Common myeloid progenitor, CD34-positive (primary cell): ENCODE data around the gene APOA4.

Experiments used
- CTCF ChIA-PET: fragments of 350-600 bp; sonication (Branson Sonifier 250); formaldehyde crosslinking; loops from one replicate; lab custom pipeline; 2021; ENCODE audit warnings: antibody characterized with exemption; lab: Charles Lee
- POLR2A ChIA-PET: fragments of 350-600 bp; sonication (Branson Sonifier 250); formaldehyde crosslinking; loops from one replicate; lab custom pipeline; 2021; ENCODE audit warnings: antibody characterized with exemption; lab: Charles Lee
- DNase-seq, 3 donors: peaks; one replicate each; pipeline versions ENCODE4 v3.0.0 to v3.0.0-alpha.2; 2013
- H3K27ac ChIP-seq, 2 experiments: 1 replicate in 1 of 2; 2 replicates in 1 of 2; pipeline ENCODE4 v1.7.0; 2013; ENCODE audit warnings: inconsistent platforms in 2 of 2, low read length in 2 of 2, mild to moderate bottlenecking in 2 of 2, low read depth in 1 of 2, moderate library complexity in 1 of 2; ENCODE audit not compliant: severe bottlenecking in 2 of 2, insufficient read depth in 1 of 2, poor library complexity in 1 of 2
- H3K27me3 ChIP-seq, 5 experiments: replicated peaks in 2 of 5; 1 replicate in 3 of 5; 2 replicates in 2 of 5; pipeline versions ENCODE4 v1.6.1 to v1.7.0; 2013; ENCODE audit warnings: low read length in 4 of 5, mild to moderate bottlenecking in 2 of 5, moderate library complexity in 2 of 5, inconsistent platforms in 1 of 5; ENCODE audit not compliant: insufficient read depth in 5 of 5, control insufficient read depth in 4 of 5
- H3K36me3 ChIP-seq, 4 experiments: 1 replicate in 2 of 4; 2 replicates in 2 of 4; pipeline versions ENCODE4 v1.6.1 to v1.7.0; 2013; ENCODE audit warnings: low read length in 3 of 4, control low read depth in 1 of 4, mild to moderate bottlenecking in 1 of 4; ENCODE audit not compliant: control insufficient read depth in 4 of 4, insufficient read depth in 4 of 4
- H3K4me1 ChIP-seq, 4 experiments: 1 replicate in 3 of 4; 2 replicates in 1 of 4; pipeline versions ENCODE4 v1.6.1 to v1.7.1; 2013; ENCODE audit warnings: low read length in 3 of 4, mild to moderate bottlenecking in 3 of 4, control low read depth in 1 of 4, inconsistent platforms in 1 of 4, moderate library complexity in 1 of 4; ENCODE audit not compliant: control insufficient read depth in 4 of 4, insufficient read depth in 4 of 4; ENCODE audit errors: control extremely low read depth in 1 of 4
- H3K4me3 ChIP-seq, 7 experiments: 1 replicate in 4 of 7; 2 replicates in 3 of 7; pipeline versions ENCODE4 v1.5.1 to v1.7.0; 2013; ENCODE audit warnings: mild to moderate bottlenecking in 7 of 7, low read length in 6 of 7, moderate library complexity in 6 of 7, inconsistent platforms in 2 of 7, low read depth in 2 of 7, control low read depth in 1 of 7; ENCODE audit not compliant: insufficient read depth in 4 of 7, control insufficient read depth in 1 of 7; ENCODE audit errors: extremely low read depth in 1 of 7
- H3K9me3 ChIP-seq, 5 experiments: 1 replicate in 4 of 5; 2 replicates in 1 of 5; pipeline versions ENCODE4 v1.6.1 to v1.7.1; 2013; ENCODE audit warnings: low read length in 4 of 5, mild to moderate bottlenecking in 2 of 5, inconsistent platforms in 1 of 5, low read depth in 1 of 5, moderate library complexity in 1 of 5; ENCODE audit not compliant: control insufficient read depth in 4 of 5, insufficient read depth in 2 of 5; ENCODE audit errors: control extremely low read depth in 1 of 5
- WGBS: methylation state at CpG from one replicate; pipeline ENCODE4 v1.1.5; 2013; ENCODE audit not compliant: insufficient coverage; 5-methylcytosine and 5-hydroxymethylcytosine counted together

Gene APOA4

GRCh38 chr11:116843661-116844060 is 20.6 kb upstream of the APOA4 start:
- Histone ChIP-seq H3K27ac (peak overlapping the region in 1 of 2 experiments; percentile 55), H3K36me3 (peaks cover 7 to 53% (median 36%) of the 10 kb centered on the region in 4 experiments), H3K4me1 (peaks cover 0 to 16% (median 4%) of the 10 kb centered on the region in 4 experiments), H3K4me3 (no peak overlapping the region), H3K27me3 (no peaks in the 10 kb centered on the region), H3K9me3 (no peaks in the 10 kb centered on the region)
- POLR2A ChIA-PET: no interaction called here
- 98% methylated on average over 5 of the region's 9 CpGs for WGBS
- CTCF ChIA-PET: interaction anchor here (1.4 kb wide), 2 partner anchors 8 to 36 kb away, joined by 4 to 5 read pairs; no protein-coding TSS in a partner anchor
- DNase-seq: no peak

GRCh38 chr11:116842909-116843308 is 19.8 kb upstream of the APOA4 start:
- ChIA-PET CTCF (interaction anchor here (4.4 kb wide), 1 partner anchor 52 kb away, joined by 22 read pairs; the partner anchor contains the start of gene APOA5), POLR2A (no interaction called here)
- no peak for DNase-seq

GRCh38 chr11:116842117-116842516 is 19.0 kb upstream of the APOA4 start:
- POLR2A ChIA-PET: no interaction called here

More at GRCh38 chr11:116842909-116843308, 19.8 kb upstream of the APOA4 start:
- Histone ChIP-seq H3K4me1 (peaks cover 0 to 11% (median 2%) of the 10 kb centered on the region in 4 experiments), H3K9me3 (no peaks in the 10 kb centered on the region), H3K27ac (no peak overlapping the region), H3K4me3 (no peak overlapping the region), H3K27me3 (no peaks in the 10 kb centered on the region), H3K36me3 (peaks cover 7 to 49% (median 35%) of the 10 kb centered on the region in 4 experiments)
- WGBS: 97% methylated on average over 3 of the region's 4 CpGs

GRCh38 chr11:116840746-116841296 is 17.7 kb upstream of the APOA4 start:
- no peak for DNase-seq
- ChIA-PET POLR2A (no interaction called here), CTCF (interaction anchor here (0.9 to 4.4 kb wide), 8 partner anchors 11 to 386 kb away, joined by 3 to 22 read pairs (median 4); partner anchors contain the start of genes APOA4, APOA5 and SIK3)
- no peak overlapping the region for H3K4me3 ChIP-seq
- no peak overlapping the region for H3K27ac ChIP-seq
- no peaks in the 10 kb centered on the region for H3K27me3 ChIP-seq
- H3K9me3 ChIP-seq: no peaks in the 10 kb centered on the region
- H3K36me3 ChIP-seq: peaks cover 4 to 28% (median 16%) of the 10 kb centered on the region in 4 experiments
- WGBS: 94% methylated on average over 5 of the region's 9 CpGs
- peaks cover 0 to 17% (median 9%) of the 10 kb centered on the region in 4 experiments for H3K4me1 ChIP-seq

More at GRCh38 chr11:116842117-116842516, 19.0 kb upstream of the APOA4 start:
- H3K9me3 ChIP-seq: no peaks in the 10 kb centered on the region
- H3K27me3 ChIP-seq: no peaks in the 10 kb centered on the region
- H3K4me3 ChIP-seq: no peak overlapping the region
- CTCF ChIA-PET: interaction anchor here (1.0 to 4.4 kb wide), 3 partner anchors 14 to 256 kb away, joined by 3 to 22 read pairs (median 3); partner anchors contain the start of genes APOA5 and SIK3
- no peak overlapping the region for H3K27ac ChIP-seq
- WGBS: 100% methylated on average over 2 of the region's 4 CpGs
- H3K4me1 ChIP-seq: peaks cover 0 to 11% (median 2%) of the 10 kb centered on the region in 4 experiments
- DNase-seq: no peak
- H3K36me3 ChIP-seq: peaks cover 6 to 41% (median 29%) of the 10 kb centered on the region in 4 experiments

GRCh38 chr11:116840224-116840745 is 17.2 kb upstream of the APOA4 start:
- ChIA-PET CTCF (interaction anchor here (1.1 to 4.4 kb wide), 7 partner anchors 8 to 260 kb away, joined by 3 to 22 read pairs (median 4); partner anchors contain the start of genes APOA4 and APOA5), POLR2A (no interaction called here)
- peaks cover 0 to 22% (median 15%) of the 10 kb centered on the region in 4 experiments for H3K4me1 ChIP-seq
- DNase-seq: peak in 2 of 3 donors; percentile 37 to 45
- no peak overlapping the region for H3K4me3 ChIP-seq
- H3K36me3 ChIP-seq: peaks cover 2 to 23% (median 11%) of the 10 kb centered on the region in 4 experiments
- H3K9me3 ChIP-seq: no peaks in the 10 kb centered on the region
- no peaks in the 10 kb centered on the region for H3K27me3 ChIP-seq
- WGBS: 80% methylated on average over 5 of the region's 6 CpGs
- H3K27ac ChIP-seq: no peak overlapping the region

- Histone ChIP-seq H3K9me3 (no peaks in the 10 kb centered on the region), H3K27ac (no peak overlapping the region), H3K4me1 (peaks cover 0 to 35% (median 22%) of the 10 kb centered on the region in 4 experiments), H3K36me3 (peaks cover 0 to 10% (median 1%) of the 10 kb centered on the region in 4 experiments), H3K27me3 (no peaks in the 10 kb centered on the region), H3K4me3 (no peak overlapping the region)
- CTCF ChIA-PET: interaction anchor here (1.5 to 7.0 kb wide), 7 partner anchors 9 to 261 kb away, joined by 4 to 109 read pairs (median 7); partner anchors contain the start of genes APOA5 and ZPR1
- POLR2A ChIA-PET: interaction anchor here (0.8 kb wide), 1 partner anchor 15 kb away, joined by 3 read pairs; no protein-coding TSS in a partner anchor
- DNase-seq: no peak
- WGBS: 100% methylated on average over 5 of the region's 6 CpGs
These were observed 15.4 kb upstream of the APOA4 start for GRCh38 chr11:116838321-116839084.
